HEK293 (cell line): ENCODE data around the gene DNER.

Source experiments
- CTCF ChIA-PET: fragments of 350-600 bp; formaldehyde crosslinking; extraction: SDS; loops from one replicate; lab custom pipeline; 2021; ENCODE audit warnings: antibody characterized with exemption; lab: Yijun Ruan, JAX
- POLR2A ChIA-PET: fragments of 300-600 bp; formaldehyde crosslinking; extraction: SDS; loops from one replicate; lab custom pipeline; 2020; ENCODE audit warnings: antibody characterized with exemption, inconsistent platforms; lab: Yijun Ruan, JAX
- H3K27ac ChIP-seq: fragments of 200-500 bp; sonication (Bioruptor generic); 2 replicates; pipeline ENCODE4 v1.5.1; 2014; ENCODE audit warnings: low read depth, low read length, control low read depth, inconsistent platforms; ENCODE audit errors: extremely low read depth
- H3K36me3 ChIP-seq, 2 experiments: fragments of 200-500 bp in 1 of 2; sonication (Bioruptor generic) in 1 of 2; 1 replicate in 1 of 2; 2 replicates in 1 of 2; pipeline ENCODE4 v1.5.1; 2014 to 2017; ENCODE audit warnings: inconsistent platforms in 2 of 2, low read length in 2 of 2; ENCODE audit not compliant: control insufficient read depth in 2 of 2, insufficient read depth in 1 of 2
- H3K4me1 ChIP-seq: fragments of 200-500 bp; sonication (Bioruptor generic); 2 replicates; pipeline ENCODE4 v1.5.1; 2014; ENCODE audit warnings: mild to moderate bottlenecking, low read length, inconsistent platforms; ENCODE audit not compliant: control insufficient read depth, insufficient read depth
- H3K4me3 ChIP-seq: 2 replicates; pipeline ENCODE4 v1.5.1; 2011; ENCODE audit warnings: low read depth, mild to moderate bottlenecking, control low read depth, low read length, moderate library complexity
- H3K9me3 ChIP-seq: fragments of 200-500 bp; sonication (Bioruptor generic); 2 replicates; pipeline ENCODE4 v1.5.1; 2014; ENCODE audit warnings: low read depth, low read length, inconsistent platforms; ENCODE audit not compliant: control insufficient read depth, insufficient read depth
- AEBP2 ChIP-seq: fragments of 450-650 bp; formaldehyde crosslinking; IDR thresholded peaks from 2 replicates; pipeline ENCODE4 v1.5.1; 2016; ENCODE audit warnings: missing biosample characterization, missing genetic modification characterization, borderline replicate concordance
- GLI4 ChIP-seq: fragments of 450-650 bp; formaldehyde crosslinking; IDR thresholded peaks from 2 replicates; pipeline ENCODE4 v1.5.1; 2016; ENCODE audit warnings: missing biosample characterization, missing genetic modification characterization
- IKZF3 ChIP-seq: fragments of 450-650 bp; IDR thresholded peaks from 2 replicates; pipeline ENCODE4 v1.5.0; 2018; ENCODE audit warnings: missing biosample characterization, mild to moderate bottlenecking, missing genetic modification characterization, moderate library complexity
- MYNN ChIP-seq: fragments of 450-650 bp; formaldehyde crosslinking; IDR thresholded peaks from 2 replicates; pipeline ENCODE4 v1.5.1; 2016; ENCODE audit warnings: missing biosample characterization, missing genetic modification characterization, borderline replicate concordance
- REST ChIP-seq: fragments of 450-650 bp; formaldehyde crosslinking; IDR thresholded peaks from 2 replicates; pipeline ENCODE4 v1.5.1; 2016; ENCODE audit warnings: missing biosample characterization, missing genetic modification characterization
- SP7 ChIP-seq: fragments of 450-650 bp; formaldehyde crosslinking; IDR thresholded peaks from 2 replicates; pipeline ENCODE4 v1.5.1; 2016; ENCODE audit warnings: missing biosample characterization, missing genetic modification characterization
- ZBTB1 ChIP-seq: fragments of 450-650 bp; formaldehyde crosslinking; IDR thresholded peaks from 2 replicates; pipeline ENCODE4 v1.5.1; 2016; ENCODE audit warnings: missing biosample characterization, missing genetic modification characterization
- ZNF133 ChIP-seq: fragments of 450-650 bp; formaldehyde crosslinking; IDR thresholded peaks from 2 replicates; pipeline ENCODE4 v1.5.1; 2016; ENCODE audit warnings: missing biosample characterization, missing genetic modification characterization
- ZNF169 ChIP-seq: fragments of 450-650 bp; formaldehyde crosslinking; IDR thresholded peaks from 2 replicates; pipeline ENCODE4 v1.5.1; 2016; ENCODE audit warnings: missing biosample characterization, missing genetic modification characterization
- ZNF26 ChIP-seq: fragments of 450-650 bp; formaldehyde crosslinking; IDR thresholded peaks from 2 replicates; pipeline ENCODE4 v1.5.1; 2016; ENCODE audit warnings: missing biosample characterization, missing genetic modification characterization
- ZNF274 ChIP-seq, 2 experiments: fragments of 200-500 bp in 1 of 2; fragments of 450-650 bp in 1 of 2; sonication (Bioruptor generic) in 1 of 2; formaldehyde crosslinking in 1 of 2; IDR thresholded peaks; 2 replicates each; pipeline versions ENCODE4 v1.5.1 to v1.6.1; 2014 to 2016; ENCODE audit warnings: borderline replicate concordance in 1 of 2, inconsistent platforms in 1 of 2, low read length in 1 of 2, missing biosample characterization in 1 of 2, missing genetic modification characterization in 1 of 2
- ZNF292 ChIP-seq: fragments of 450-650 bp; formaldehyde crosslinking; IDR thresholded peaks from 2 replicates; pipeline ENCODE4 v1.5.1; 2016; ENCODE audit warnings: low read depth, missing biosample characterization, missing genetic modification characterization, borderline replicate concordance
- ZNF426 ChIP-seq: fragments of 450-650 bp; formaldehyde crosslinking; IDR thresholded peaks from 2 replicates; pipeline ENCODE4 v1.5.1; 2017; ENCODE audit warnings: missing biosample characterization, missing genetic modification characterization, mild to moderate bottlenecking, inconsistent platforms, moderate library complexity
- ZNF488 ChIP-seq: fragments of 450-650 bp; formaldehyde crosslinking; IDR thresholded peaks from 2 replicates; pipeline ENCODE4 v1.5.1; 2016; ENCODE audit warnings: missing biosample characterization, missing genetic modification characterization
- ZNF518A ChIP-seq: fragments of 450-650 bp; formaldehyde crosslinking; conservative IDR thresholded peaks from 2 replicates; pipeline ENCODE4 v1.5.1; 2016; ENCODE audit warnings: low read depth, missing biosample characterization, missing genetic modification characterization
- ZNF555 ChIP-seq: fragments of 450-650 bp; formaldehyde crosslinking; conservative IDR thresholded peaks from 2 replicates; pipeline ENCODE4 v1.5.1; 2017; ENCODE audit warnings: missing biosample characterization, mild to moderate bottlenecking, missing genetic modification characterization, inconsistent platforms
- ZNF610 ChIP-seq: fragments of 450-650 bp; formaldehyde crosslinking; IDR thresholded peaks from 2 replicates; pipeline ENCODE4 v1.5.1; 2016; ENCODE audit warnings: missing biosample characterization, missing genetic modification characterization, borderline replicate concordance
- ZNF837 ChIP-seq: fragments of 450-650 bp; formaldehyde crosslinking; IDR thresholded peaks from 2 replicates; pipeline ENCODE4 v1.5.1; 2016; ENCODE audit warnings: missing biosample characterization, missing genetic modification characterization

DNER gene

GRCh38 chr2:229463841-229464346 is 250.5 kb downstream of the DNER start:
- H3K27ac ChIP-seq = no peak overlapping the region
- no peak for TF ChIP-seq ZNF426 (tag by site-specific recombination)
- TF ChIP-seq ZNF518A = no peak
- no peak for TF ChIP-seq ZNF555
- TF ChIP-seq ZNF169 (tag by site-specific recombination) = no peak
- TF ChIP-seq ZNF488 (tag by site-specific recombination) = no peak
- TF ChIP-seq ZNF837 = no peak
- no peak for TF ChIP-seq AEBP2 (tag by site-specific recombination)
- no peaks in the 10 kb centered on the region for H3K9me3 ChIP-seq
- POLR2A ChIA-PET = no interaction called here
- no peaks in the 10 kb centered on the region for H3K36me3 ChIP-seq
- CTCF ChIA-PET = no interaction called here
- H3K4me1 ChIP-seq = no peaks in the 10 kb centered on the region
- H3K4me3 ChIP-seq = no peak overlapping the region

- TF ChIP-seq ZNF610 (tag by site-specific recombination) (no peak), GLI4 (tag by site-specific recombination) (no peak), MYNN (tag by site-specific recombination) (no peak), IKZF3 (no peak), SP7 (tag by site-specific recombination) (no peak), ZBTB1 (no peak)
- TF ChIP-seq, all 188 proteins: peak for 0
- Histone ChIP-seq H3K9me3 (no peaks in the 10 kb centered on the region), H3K4me3 (no peak overlapping the region), H3K4me1 (no peaks in the 10 kb centered on the region), H3K36me3 (no peaks in the 10 kb centered on the region), H3K27ac (no peak overlapping the region)
- ChIA-PET POLR2A (no interaction called here), CTCF (no interaction called here)
Observed at GRCh38 chr2:229462112-229462511, 252.2 kb downstream of the DNER start.

- Histone ChIP-seq H3K27ac (no peak overlapping the region), H3K36me3 (no peaks in the 10 kb centered on the region)
- POLR2A ChIA-PET = no interaction called here
- TF ChIP-seq ZNF274 (IDR thresholded peaks at IDR 0.05; ENCODE audit: low read length) (no peak), ZNF274 (tag by site-specific recombination; IDR thresholded peaks at IDR 0.05; ENCODE audit: borderline replicate concordance) (no peak), ZBTB1 (no peak), ZNF26 (no peak), ZNF133 (tag by site-specific recombination) (no peak), REST (tag by site-specific recombination) (no peak), ZNF292 (tag by site-specific recombination) (no peak)
Observed at GRCh38 chr2:229456091-229456490, 258.3 kb downstream of the DNER start.

More at GRCh38 chr2:229456091-229456490, 258.3 kb downstream of the DNER start:
- Histone ChIP-seq H3K4me3 (no peak overlapping the region), H3K9me3 (no peaks in the 10 kb centered on the region), H3K4me1 (no peaks in the 10 kb centered on the region)
- CTCF ChIA-PET = no interaction called here
